ENCODE results near the gene STARD13. TPM values are rescaled to one million over a fixed set of nuclear protein-coding genes. Genes with fewer than 3 reads are reported as not detected.

Gene STARD13
- 10 to 100 TPM; 16.0 to 29.4 (median 19.9) TPM for total RNA-seq
- polyA plus RNA-seq, result 1 to 10 TPM; 7.8 to 9.7 TPM

GRCh38 chr13:33285420-33286124 is at the start of gene STARD13:
Gene STARD13 (minus strand): TSS chr13:33285755. CDS start chr13:33285638, 117 bp downstream.
- 0 to 1% methylated on average over 20 of the region's 20 CpGs for WGBS, 2 donors
- H3K4me3 ChIP-seq, result peak within 1 kb of the TSS; percentile 10 to 66 (median 50)
- peaks cover 0 to 20% (median 8%) of the 10 kb centered on the region in 3 donors for H3K4me1 ChIP-seq
- peak; percentile 78 for FAIRE-seq
- intact Hi-C loops (cut with DNase I), result no loop called here
- peak in 1 of 4 donors; percentile 27 for TF ChIP-seq CTCF (IDR thresholded peaks at IDR 0.05)
- peak; percentile 95 to 97 (median 96) for ATAC-seq
- H3K27ac ChIP-seq, result peak within 1 kb of the TSS; percentile 73 to 89 (median 84)
- H3K27me3 ChIP-seq, result no peaks in the 10 kb centered on the region
- H3K36me3 ChIP-seq, result no peaks in the 10 kb centered on the region
- H3K9me3 ChIP-seq, result no peaks in the 10 kb centered on the region
- DNase-seq, result peak; percentile 85 to 94 (median 89)

GRCh38 chr13:33334831-33335230 is 49.3 kb upstream of the STARD13 start:
- no peak for DNase-seq
- Histone ChIP-seq H3K9me3 (no peaks in the 10 kb centered on the region), H3K27me3 (no peaks in the 10 kb centered on the region), H3K36me3 (no peaks in the 10 kb centered on the region), H3K4me1 (no peaks in the 10 kb centered on the region), H3K27ac (no peak overlapping the region), H3K4me3 (no peak overlapping the region)
- ATAC-seq, result no peak
- WGBS, 2 donors, result 85 to 98% methylated on average over 7 of the region's 7 CpGs
- intact Hi-C loops (cut with DNase I), result no loop called here
- no peak for FAIRE-seq
- TF ChIP-seq CTCF (IDR thresholded peaks at IDR 0.05), result no peak

- no peaks in the 10 kb centered on the region for H3K9me3 ChIP-seq
- H3K4me3 ChIP-seq, result no peak overlapping the region
- H3K4me1 ChIP-seq, result no peaks in the 10 kb centered on the region
- no peak overlapping the region for H3K27ac ChIP-seq
- ATAC-seq (no peak), DNase-seq (no peak), FAIRE-seq (no peak)
- H3K36me3 ChIP-seq, result no peaks in the 10 kb centered on the region
- intact Hi-C loops (cut with DNase I), result no loop called here
- H3K27me3 ChIP-seq, result no peaks in the 10 kb centered on the region
- TF ChIP-seq CTCF (IDR thresholded peaks at IDR 0.05), result no peak
- 81 to 92% methylated on average over 3 of the region's 3 CpGs for WGBS, 2 donors
Measured at GRCh38 chr13:33331962-33332361, 46.4 kb upstream of the STARD13 start.

- WGBS, 2 donors, result 75 to 76% methylated on average over 6 of the region's 6 CpGs
- no peak overlapping the region for H3K4me3 ChIP-seq
- ATAC-seq, result no peak
- H3K9me3 ChIP-seq, result no peaks in the 10 kb centered on the region
- H3K4me1 ChIP-seq, result no peaks in the 10 kb centered on the region
- DNase-seq, result no peak
- H3K27me3 ChIP-seq, result no peaks in the 10 kb centered on the region
- no peaks in the 10 kb centered on the region for H3K36me3 ChIP-seq
- no peak for FAIRE-seq
- intact Hi-C loops (cut with DNase I), result no loop called here
- H3K27ac ChIP-seq, result no peak overlapping the region
- TF ChIP-seq CTCF (IDR thresholded peaks at IDR 0.05), result no peak
Measured at GRCh38 chr13:33330483-33330882, 44.9 kb upstream of the STARD13 start.

- Histone ChIP-seq H3K9me3 (no peaks in the 10 kb centered on the region), H3K27me3 (no peaks in the 10 kb centered on the region), H3K27ac (no peak overlapping the region), H3K36me3 (no peaks in the 10 kb centered on the region), H3K4me1 (no peaks in the 10 kb centered on the region), H3K4me3 (no peak overlapping the region)
- DNase-seq (no peak), FAIRE-seq (no peak), ATAC-seq (no peak)
- TF ChIP-seq CTCF (IDR thresholded peaks at IDR 0.05), result no peak
- intact Hi-C loops (cut with DNase I), result no loop called here
- WGBS, 2 donors, result 97% methylated on average over 1 of the region's 1 CpG
Measured at GRCh38 chr13:33328701-33329100, 43.1 kb upstream of the STARD13 start.
